Activated T-cell treated with anti-CD3 and anti-CD28 coated beads, Interleukin-2, amount 50 U/mL, for 72 hours (primary cell): Measurements from ENCODE around the gene PROB1. TPM values are rescaled to one million over a fixed set of nuclear protein-coding genes. Genes with fewer than 3 reads are reported as not detected.
A peak's percentile ranks its signal among the peaks of the same experiment; 100 is the strongest.
"Not testable (repeated sequence)": the region's sequence is repeated elsewhere in the genome, so short reads cannot be mapped to it uniquely, and the experiment has no call there.

Source experiments
- ATAC-seq, 2 donors: fragments of 150-1000 bp; cut with Tn5 transposase; replicated peaks in 1 of 2; 2 replicates each; pipeline ENCODE4 v1.10.0; 2021; ENCODE audit warnings: moderate library complexity in 2 of 2, mild to moderate bottlenecking in 1 of 2
- DNase-seq, 2 donors: peaks; one replicate each; pipeline ENCODE4 v3.0.0; 2021 to 2022; ENCODE audit warnings: mixed read lengths in 1 of 2
- H3K27ac Mint-ChIP-seq: one replicate; pipeline ENCODE4 v1.8.0; 2022; ENCODE audit warnings: mild to moderate bottlenecking, moderate library complexity, mixed read lengths
- H3K27me3 Mint-ChIP-seq: one replicate; pipeline ENCODE4 v1.8.0; 2022; ENCODE audit warnings: low read depth, mixed read lengths
- H3K36me3 Mint-ChIP-seq, 2 donors: one replicate each; pipeline ENCODE4 v1.8.0; 2022; ENCODE audit warnings: mixed read lengths in 2 of 2, mild to moderate bottlenecking in 1 of 2; ENCODE audit not compliant: insufficient read depth in 2 of 2
- H3K4me1 Mint-ChIP-seq: one replicate; pipeline ENCODE4 v1.8.0; 2022; ENCODE audit warnings: low read depth, mixed read lengths
- H3K4me3 Mint-ChIP-seq, 2 donors: one replicate each; pipeline ENCODE4 v1.8.0; 2022; ENCODE audit warnings: mild to moderate bottlenecking in 2 of 2, mixed read lengths in 2 of 2, moderate library complexity in 2 of 2
- H3K9me3 Mint-ChIP-seq, 2 donors: one replicate each; pipeline ENCODE4 v1.8.0; 2022; ENCODE audit warnings: mixed read lengths in 2 of 2
- total RNA-seq, 2 donors: library from RNA; stranded (reverse); gene quantifications; one replicate each; pipeline ENCODE4 v1.2.3, GENCODE V29; 2022

Gene PROB1
- total RNA-seq, 2 donors from 2014 or later = 3.1 to 4.6 TPM

DNA sequence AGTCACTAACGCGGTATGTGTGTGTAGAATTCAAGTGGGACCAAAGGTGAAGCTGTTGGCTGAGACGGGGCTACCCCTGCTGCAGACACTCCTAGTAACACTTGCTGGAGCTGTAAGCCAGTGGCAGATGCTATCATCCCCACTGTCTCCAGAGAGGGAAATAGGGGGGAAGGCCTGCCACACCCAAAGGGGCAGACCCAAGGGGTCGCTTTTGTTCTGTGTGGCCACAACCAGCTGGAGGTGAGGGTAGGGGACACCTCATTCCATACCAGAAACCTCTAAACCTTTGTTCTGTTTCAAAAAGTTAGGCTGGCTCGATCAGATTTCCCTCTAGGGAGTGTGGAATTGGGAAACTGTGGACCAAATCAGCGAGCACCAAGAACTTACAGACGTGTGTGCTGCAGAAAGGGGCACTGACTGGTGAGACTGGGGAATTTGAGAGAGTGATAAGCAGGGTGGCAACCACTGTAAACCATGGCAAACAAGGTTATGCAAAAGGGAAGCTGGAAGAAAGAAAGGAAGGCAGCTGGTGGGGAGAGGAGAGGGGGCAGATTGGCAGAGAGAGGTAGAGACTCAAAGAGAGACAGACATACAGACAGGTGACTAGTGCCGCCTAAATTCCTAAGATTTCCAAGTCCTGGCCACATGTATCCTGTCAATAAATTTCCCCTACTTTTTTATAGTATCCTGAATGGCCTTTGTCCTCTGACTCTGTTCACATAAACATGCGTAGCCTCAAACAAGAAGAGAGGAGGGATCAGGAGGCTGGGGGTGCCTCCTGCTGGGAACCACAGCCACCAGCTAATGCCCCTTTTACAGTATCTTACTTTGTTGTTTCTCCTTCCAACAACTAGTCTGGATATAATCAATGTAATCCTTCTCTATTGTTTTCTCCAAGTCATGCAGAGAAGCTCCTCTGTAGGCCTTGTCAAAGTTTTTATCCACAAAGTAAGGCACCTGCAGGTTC, 24.6 kb upstream of the PROB1 start:
- Mint-ChIP-seq H3K27ac (no peak overlapping the region), H3K4me1 (peaks cover 54% of the 10 kb centered on the region), H3K36me3 (peaks cover 15 to 36% of the 10 kb centered on the region in 2 donors), H3K4me3 (no peak overlapping the region), H3K9me3 (no peaks in the 10 kb centered on the region), H3K27me3 (no peaks in the 10 kb centered on the region)
- ATAC-seq (no peak), DNase-seq (no peak)

DNA sequence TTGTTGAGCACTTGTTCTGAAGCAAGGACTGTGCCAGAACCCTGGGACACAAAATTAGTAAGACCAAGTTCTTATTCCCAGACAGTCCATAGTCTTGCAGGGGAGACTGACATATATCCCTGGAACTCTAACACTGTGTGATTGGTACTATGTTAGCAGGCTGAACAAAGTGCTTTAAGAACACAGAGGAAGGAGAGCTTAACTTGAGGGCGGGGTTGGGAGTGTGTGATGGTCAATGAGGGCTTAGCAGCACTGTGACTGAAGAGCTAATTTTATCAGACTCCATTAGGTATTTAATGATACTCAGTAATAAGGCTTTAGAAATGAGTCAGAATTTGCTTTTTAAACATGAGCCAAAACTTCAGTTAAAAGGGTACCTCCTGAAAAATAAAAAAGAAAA, 23.9 kb upstream of the PROB1 start:
- DNase-seq (no peak), ATAC-seq (no peak)
- no peaks in the 10 kb centered on the region for H3K27me3 Mint-ChIP-seq
- H3K27ac Mint-ChIP-seq = peak overlapping the region; percentile 87
- H3K36me3 Mint-ChIP-seq = peaks cover 13 to 35% of the 10 kb centered on the region in 2 donors
- H3K4me1 Mint-ChIP-seq = peaks cover 61% of the 10 kb centered on the region
- H3K9me3 Mint-ChIP-seq = no peaks in the 10 kb centered on the region
- H3K4me3 Mint-ChIP-seq = no peak overlapping the region

DNA sequence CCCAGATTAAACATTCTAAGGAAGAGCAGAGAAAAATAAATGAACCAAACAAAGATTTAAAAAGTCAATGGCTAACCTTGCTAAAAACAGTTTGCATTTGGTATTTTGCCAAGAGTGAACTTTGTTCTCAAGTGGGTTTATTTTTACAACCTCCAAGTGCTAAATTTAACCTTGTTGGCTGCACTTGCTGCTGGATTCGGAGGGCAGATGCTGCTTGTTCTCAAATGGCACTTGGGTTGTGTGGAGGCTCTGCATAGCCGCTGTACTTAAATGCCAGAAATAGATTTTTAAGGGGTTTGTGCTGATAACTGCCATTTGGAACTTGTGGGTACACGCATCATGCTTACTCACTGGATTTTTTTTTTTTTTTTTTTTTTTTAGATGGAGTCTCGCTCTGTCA, 22.3 kb upstream of the PROB1 start:
- ATAC-seq (peak in 1 of 2 donors; percentile 12), DNase-seq (no peak)
- peaks cover 10 to 29% of the 10 kb centered on the region in 2 donors for H3K36me3 Mint-ChIP-seq
- no peaks in the 10 kb centered on the region for H3K9me3 Mint-ChIP-seq
- no peaks in the 10 kb centered on the region for H3K27me3 Mint-ChIP-seq
- H3K27ac Mint-ChIP-seq = peak overlapping the region; percentile 98
- peak overlapping the region in 1 of 2 donors; percentile 51 for H3K4me3 Mint-ChIP-seq
- peaks cover 71% of the 10 kb centered on the region for H3K4me1 Mint-ChIP-seq

DNA sequence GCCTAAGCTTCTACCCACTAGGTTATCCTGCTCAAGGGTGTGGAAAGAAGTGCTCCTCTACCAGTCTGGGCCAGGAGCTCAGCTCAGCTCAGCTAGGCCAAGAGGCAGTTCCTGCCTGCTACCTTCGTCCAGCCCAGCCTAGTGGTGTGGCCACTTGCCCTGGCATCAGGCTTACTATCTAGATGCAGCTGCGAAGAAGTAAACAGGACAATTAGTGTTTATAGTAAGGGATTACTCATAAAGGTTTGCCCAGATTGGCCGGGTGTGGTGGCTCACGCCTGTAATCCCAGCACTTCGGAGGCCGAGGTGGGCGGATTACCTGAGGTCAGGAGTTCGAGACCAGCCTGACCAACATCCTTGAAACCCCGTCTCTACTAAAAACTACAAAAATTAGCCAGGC, 21.7 kb upstream of the PROB1 start:
- ATAC-seq = no peak
- peaks cover 9 to 28% of the 10 kb centered on the region in 2 donors for H3K36me3 Mint-ChIP-seq
- DNase-seq = no peak
- H3K4me3 Mint-ChIP-seq = peak overlapping the region in 1 of 2 donors; percentile 51
- peak overlapping the region; percentile 98 for H3K27ac Mint-ChIP-seq
- H3K9me3 Mint-ChIP-seq = no peaks in the 10 kb centered on the region
- peaks cover 69% of the 10 kb centered on the region for H3K4me1 Mint-ChIP-seq
- no peaks in the 10 kb centered on the region for H3K27me3 Mint-ChIP-seq

DNA sequence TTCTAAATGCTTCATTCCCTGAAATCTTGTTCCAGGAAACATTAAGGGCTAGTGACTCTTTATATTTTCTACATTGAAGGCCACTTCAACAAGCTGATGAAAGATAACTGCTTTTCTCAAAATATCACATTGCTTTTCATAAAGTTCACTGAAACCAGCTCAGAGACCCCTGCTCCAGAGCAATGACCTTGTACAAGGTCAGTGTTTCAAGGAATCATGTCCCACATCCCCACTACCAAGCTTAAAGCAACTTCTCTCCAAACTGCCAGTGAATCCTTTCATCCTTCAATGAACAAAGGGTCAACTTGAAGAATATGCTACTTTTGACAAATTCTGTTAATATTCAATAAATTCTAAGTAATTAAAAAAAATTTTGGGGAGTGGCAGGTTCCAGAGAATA, 21.0 kb upstream of the PROB1 start:
- Mint-ChIP-seq H3K27me3 (no peaks in the 10 kb centered on the region), H3K4me1 (peaks cover 69% of the 10 kb centered on the region), H3K36me3 (peaks cover 9 to 26% of the 10 kb centered on the region in 2 donors), H3K27ac (peak overlapping the region; percentile 98), H3K4me3 (peak overlapping the region; percentile 75 to 82), H3K9me3 (no peaks in the 10 kb centered on the region)
- ATAC-seq (peak; percentile 32), DNase-seq (no peak)

DNA sequence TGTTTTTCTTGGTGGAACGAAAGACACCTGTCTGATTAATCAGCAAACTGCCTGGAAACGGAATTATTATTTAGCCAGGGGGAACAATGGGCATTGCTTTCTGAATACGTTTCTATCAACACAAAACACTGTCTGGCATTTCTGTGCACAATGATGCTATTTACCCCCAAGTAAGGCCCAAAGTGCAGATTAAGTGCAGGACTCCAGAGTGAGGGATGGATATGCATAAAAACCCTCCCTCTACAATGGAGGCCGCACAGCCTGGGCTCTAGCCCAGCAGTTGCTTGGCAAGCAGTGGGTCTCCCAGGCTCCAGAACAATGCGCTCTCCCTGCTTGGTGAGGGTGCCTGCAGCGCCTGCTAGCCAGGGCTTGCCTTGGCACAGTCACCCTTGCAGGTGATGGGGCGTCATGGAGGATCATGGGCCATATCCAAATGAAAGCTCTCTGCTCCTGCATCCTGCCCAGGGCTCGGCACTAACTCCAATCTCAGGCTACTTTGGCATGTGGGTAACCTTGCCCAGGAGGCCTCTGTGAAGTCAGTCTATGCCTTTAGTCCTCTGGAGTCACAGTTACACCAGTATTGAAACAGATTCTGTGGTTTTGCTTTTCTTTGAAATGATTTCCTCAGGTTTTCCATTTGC, 20.4 kb upstream of the PROB1 start:
- Mint-ChIP-seq H3K27me3 (no peaks in the 10 kb centered on the region), H3K9me3 (no peaks in the 10 kb centered on the region), H3K27ac (peak overlapping the region; percentile 98), H3K4me3 (peak overlapping the region; percentile 75 to 82), H3K4me1 (peaks cover 69% of the 10 kb centered on the region), H3K36me3 (peaks cover 9 to 21% of the 10 kb centered on the region in 2 donors)
- DNase-seq (peak; percentile 47 to 51), ATAC-seq (peak; percentile 83 to 85)

DNA sequence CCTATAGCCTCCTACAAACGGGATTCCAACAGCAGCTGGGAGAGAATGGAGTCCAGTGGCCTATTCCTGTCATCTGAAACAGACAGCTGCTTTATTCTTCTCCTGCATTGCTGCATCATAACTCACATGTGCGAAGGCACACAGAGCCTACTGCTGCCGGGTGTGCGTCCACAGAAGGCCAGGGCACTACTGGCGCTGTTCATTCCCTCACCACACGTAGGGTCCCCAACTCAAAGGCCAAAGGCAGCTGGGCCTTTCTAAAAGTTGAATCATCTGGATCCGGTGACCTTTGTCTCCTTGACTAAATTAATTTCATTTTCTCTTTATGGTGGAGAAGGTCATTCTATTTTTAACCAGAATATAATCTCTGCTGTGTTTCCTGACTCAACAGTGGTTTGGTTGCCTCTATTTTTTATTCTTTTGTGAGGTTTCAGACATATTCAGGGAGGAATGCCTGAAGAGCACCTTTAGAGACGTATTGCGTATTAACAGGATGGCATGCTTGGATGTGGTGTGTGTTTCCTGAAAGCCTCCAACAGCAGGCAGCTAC, 19.8 kb upstream of the PROB1 start:
- Mint-ChIP-seq H3K27me3 (no peaks in the 10 kb centered on the region), H3K27ac (peak overlapping the region; percentile 98), H3K4me1 (peaks cover 68% of the 10 kb centered on the region), H3K4me3 (peak overlapping the region; percentile 75 to 82), H3K36me3 (peaks cover 9 to 20% of the 10 kb centered on the region in 2 donors), H3K9me3 (no peaks in the 10 kb centered on the region)
- ATAC-seq (peak; percentile 24 to 34), DNase-seq (no peak)

DNA sequence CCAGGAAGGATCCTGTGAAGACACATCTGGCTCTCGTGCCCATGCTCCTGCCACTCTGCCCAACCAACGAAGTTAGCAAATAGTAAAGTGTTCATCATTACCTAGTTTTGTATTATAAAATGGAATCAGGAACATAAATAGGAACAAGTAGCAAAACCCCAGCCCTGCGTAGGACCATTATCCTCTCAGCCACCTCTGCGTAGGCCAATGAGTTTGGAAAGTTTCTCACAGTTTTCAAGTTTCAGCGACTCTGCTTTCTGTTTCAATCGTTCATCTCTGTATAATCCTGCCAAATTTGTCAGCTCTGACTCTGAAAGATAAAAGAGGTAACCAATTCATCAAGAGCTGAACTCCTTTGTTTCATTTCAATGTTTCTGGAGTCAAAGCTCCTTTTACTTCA, 19.1 kb upstream of the PROB1 start:
- Mint-ChIP-seq H3K4me3 (peak overlapping the region; percentile 75 to 82), H3K27me3 (no peaks in the 10 kb centered on the region), H3K9me3 (no peaks in the 10 kb centered on the region), H3K36me3 (peaks cover 7 to 15% of the 10 kb centered on the region in 2 donors), H3K4me1 (peaks cover 61% of the 10 kb centered on the region), H3K27ac (peak overlapping the region; percentile 98)
- peak; percentile 55 to 62 for ATAC-seq
- no peak for DNase-seq

DNA sequence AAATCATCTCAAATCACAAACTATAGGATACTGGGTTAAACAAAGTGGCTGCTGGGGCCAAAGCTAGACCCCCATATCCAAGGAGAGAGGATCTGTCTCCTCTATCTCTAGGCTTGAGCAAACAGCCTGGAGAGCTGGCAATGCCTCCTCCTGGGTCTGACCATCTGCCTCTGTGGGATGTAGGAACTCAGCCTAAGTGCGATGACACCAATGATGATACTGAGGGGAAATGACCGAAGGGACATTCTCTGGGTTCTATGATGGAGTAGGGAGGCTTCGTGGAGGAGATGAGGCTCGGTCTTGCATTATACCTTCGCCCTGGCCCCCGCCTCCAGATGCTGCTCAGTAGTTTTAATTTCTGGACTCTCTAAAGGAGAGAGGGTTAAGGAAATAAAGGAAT, 18.2 kb upstream of the PROB1 start:
- peak overlapping the region; percentile 98 for H3K27ac Mint-ChIP-seq
- DNase-seq = no peak
- H3K9me3 Mint-ChIP-seq = no peaks in the 10 kb centered on the region
- H3K27me3 Mint-ChIP-seq = no peaks in the 10 kb centered on the region
- H3K4me1 Mint-ChIP-seq = peaks cover 54% of the 10 kb centered on the region
- ATAC-seq = no peak
- peaks cover 2 to 10% of the 10 kb centered on the region in 2 donors for H3K36me3 Mint-ChIP-seq
- peak overlapping the region; percentile 75 to 82 for H3K4me3 Mint-ChIP-seq

DNA sequence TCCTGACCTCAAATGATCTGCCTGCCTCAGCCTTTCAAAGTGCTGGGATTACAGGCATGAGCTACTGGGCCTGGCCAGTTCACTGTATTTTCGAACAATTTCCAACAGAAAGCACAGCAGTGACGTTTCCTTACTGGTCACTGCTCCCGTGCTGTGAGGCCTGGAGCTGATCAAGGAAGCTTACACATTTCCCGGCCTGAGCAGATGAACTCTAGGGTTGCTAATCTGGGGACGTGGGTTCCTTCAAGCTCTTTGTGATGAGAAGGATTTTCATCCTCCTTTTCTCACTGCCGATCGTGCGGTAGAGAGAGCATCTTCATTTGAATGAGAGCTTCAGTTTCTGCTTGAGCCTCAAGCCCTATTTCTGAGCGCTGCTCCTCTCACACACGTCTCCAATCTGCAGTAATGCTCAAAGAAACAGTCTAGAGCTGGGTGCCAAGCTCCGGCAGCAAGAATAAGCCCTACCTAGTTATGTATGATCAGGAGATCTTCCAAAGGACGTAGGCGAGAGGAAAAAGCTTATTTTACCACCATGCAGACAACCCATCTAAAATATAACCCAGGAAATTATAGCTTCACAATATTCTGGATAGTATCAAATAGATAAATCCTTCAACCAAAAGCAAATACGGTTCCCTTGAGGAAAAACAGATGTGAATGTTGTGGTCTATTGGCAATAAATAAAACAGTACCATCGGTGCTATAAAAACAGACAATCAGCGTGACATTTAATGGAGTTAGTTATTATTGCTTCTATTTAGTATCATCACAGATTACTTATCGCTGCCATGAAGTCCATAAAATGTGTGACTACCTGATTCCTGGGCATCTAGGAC, 16.3 kb upstream of the PROB1 start:
- H3K4me3 Mint-ChIP-seq = no peak overlapping the region
- no peak for DNase-seq

DNA sequence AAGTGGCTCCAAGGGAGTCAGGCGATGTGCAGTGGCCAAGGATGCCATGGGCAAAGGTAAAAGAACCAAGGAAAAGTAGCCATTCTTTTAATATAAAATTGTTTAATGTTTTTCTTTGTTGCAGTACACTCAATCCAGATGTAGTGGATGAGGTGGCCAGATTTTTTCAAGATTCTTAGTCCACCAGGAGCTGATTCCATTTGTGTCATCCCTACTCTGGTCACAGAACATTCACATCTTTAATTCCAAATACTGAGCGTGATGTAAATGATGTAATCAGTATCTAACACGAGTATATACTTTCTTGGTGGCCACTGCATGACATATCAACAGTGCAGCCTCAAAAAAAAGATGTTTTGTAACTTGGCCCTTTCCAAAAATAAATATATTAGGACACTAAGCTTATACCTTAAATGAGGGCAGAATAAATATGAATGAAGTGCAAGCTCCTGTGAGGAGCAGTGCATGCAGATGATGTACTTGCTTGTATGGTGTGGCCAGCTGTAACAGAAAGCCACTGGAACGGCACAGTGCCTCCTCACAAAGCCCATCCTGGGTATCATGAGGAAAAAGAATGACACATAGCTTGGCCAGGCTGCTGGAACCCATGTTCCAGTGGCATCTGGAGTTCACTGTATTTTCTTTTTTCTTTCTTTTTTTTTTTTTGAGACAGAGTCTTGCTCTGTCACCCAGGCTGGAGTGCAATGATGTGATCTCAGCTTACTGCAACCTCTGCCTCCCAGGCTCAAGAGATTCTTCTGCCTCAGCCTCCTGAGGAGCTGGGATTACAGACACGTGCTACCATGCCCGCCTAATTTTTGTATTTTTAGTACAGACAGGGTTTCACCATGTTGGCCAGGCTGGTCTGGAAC, 15.5 kb upstream of the PROB1 start:
- no peak overlapping the region for H3K4me3 Mint-ChIP-seq
- no peaks in the 10 kb centered on the region for H3K27me3 Mint-ChIP-seq
- DNase-seq (no peak), ATAC-seq (no peak)
- H3K4me1 Mint-ChIP-seq = peaks cover 41% of the 10 kb centered on the region
- no peak overlapping the region for H3K27ac Mint-ChIP-seq
- H3K36me3 Mint-ChIP-seq = peaks cover 2 to 3% of the 10 kb centered on the region in 2 donors
- no peaks in the 10 kb centered on the region for H3K9me3 Mint-ChIP-seq

More for the DNA sequence above, 16.3 kb upstream of the PROB1 start:
- H3K27ac Mint-ChIP-seq = no peak overlapping the region
- H3K36me3 Mint-ChIP-seq = peaks cover 3% of the 10 kb centered on the region in 2 donors
- H3K9me3 Mint-ChIP-seq = no peaks in the 10 kb centered on the region
- ATAC-seq = no peak
- no peaks in the 10 kb centered on the region for H3K27me3 Mint-ChIP-seq
- peaks cover 49% of the 10 kb centered on the region for H3K4me1 Mint-ChIP-seq

DNA sequence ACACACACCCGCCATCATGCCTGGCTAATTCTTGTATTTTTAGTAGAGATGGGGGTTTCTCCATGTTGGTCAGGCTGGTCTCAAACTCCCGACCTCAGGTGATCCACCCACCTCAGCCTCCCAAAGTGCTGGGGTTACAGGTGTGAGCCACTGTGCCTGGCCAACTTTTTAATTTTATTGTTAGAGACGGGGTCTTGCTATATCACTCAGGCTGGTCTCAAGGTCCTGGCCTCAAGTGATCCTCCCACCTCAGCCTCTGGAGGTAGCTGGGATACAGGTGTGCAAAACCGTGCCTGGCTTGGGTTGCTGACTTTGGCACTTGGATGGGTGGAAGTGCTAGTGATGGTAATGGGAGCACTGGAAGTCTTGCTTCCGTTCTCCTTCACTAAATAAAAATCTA, 14.2 kb upstream of the PROB1 start:
- H3K27ac Mint-ChIP-seq, DNase-seq, H3K36me3 Mint-ChIP-seq, H3K27me3 Mint-ChIP-seq, H3K4me3 Mint-ChIP-seq, ATAC-seq, H3K9me3 Mint-ChIP-seq: not testable (repeated sequence)
- peaks cover 40% of the 10 kb centered on the region for H3K4me1 Mint-ChIP-seq
